GM12891 (cell line): ENCODE measurements around the gene COQ8B.

Source experiments
- PAX5 ChIP-seq: IDR thresholded peaks from 2 replicates; pipeline ENCODE4 v1.6.1; 2011; ENCODE audit warnings: low read length, moderate library complexity, mild to moderate bottlenecking; ENCODE audit not compliant: insufficient read depth, severe bottlenecking
- POLR2A ChIP-seq: IDR thresholded peaks from 2 replicates; pipeline ENCODE4 v1.6.1; 2011; ENCODE audit warnings: low read depth, low read length, control low read depth
- POLR2AphosphoS5 ChIP-seq: IDR thresholded peaks from 2 replicates; pipeline ENCODE4 v1.6.1; 2011; ENCODE audit warnings: low read depth, low read length, control low read depth
- POU2F2 ChIP-seq: IDR thresholded peaks from 2 replicates; pipeline ENCODE4 v1.6.1; 2011; ENCODE audit warnings: low read depth, mild to moderate bottlenecking, control low read depth, low read length, moderate library complexity
- SPI1 ChIP-seq: IDR thresholded peaks from 2 replicates; pipeline ENCODE4 v1.6.1; 2011; ENCODE audit warnings: low read depth, low read length, control low read depth
- TAF1 ChIP-seq: IDR thresholded peaks from 2 replicates; pipeline ENCODE4 v1.6.1; 2011; ENCODE audit warnings: low read depth, low read length, control low read depth

DNA sequence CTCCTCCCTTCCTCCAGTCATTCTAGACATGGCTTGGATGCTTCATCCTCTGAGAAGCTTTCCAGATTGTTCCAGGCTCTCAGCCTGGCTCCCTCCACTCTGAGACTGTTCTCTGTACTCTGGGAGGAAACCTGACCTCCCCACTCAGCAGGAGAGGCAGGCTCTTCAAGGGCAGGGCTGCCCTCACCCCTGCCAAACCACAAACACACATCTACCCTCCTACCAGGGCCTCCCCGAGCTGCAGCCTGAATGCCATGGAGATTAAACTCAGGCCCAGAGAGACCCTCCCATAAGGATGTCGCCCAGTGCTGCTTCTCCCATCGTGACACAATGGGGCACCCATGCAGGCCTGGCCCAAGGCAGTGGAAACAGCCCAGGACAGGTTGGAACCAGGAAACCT lies 42.4 kb downstream of the COQ8B start:
- no peak for TF ChIP-seq POLR2AphosphoS5
- no peak for TF ChIP-seq POLR2A
- no peak for TF ChIP-seq TAF1
- TF ChIP-seq POU2F2, result no peak
- TF ChIP-seq SPI1, result no peak
- TF ChIP-seq PAX5, result no peak
